IMR-90 (cell line): Measurements from ENCODE around the gene DSN1. TPM values are rescaled to one million over a fixed set of nuclear protein-coding genes. Genes with fewer than 3 reads are reported as not detected.

Source experiments
- ATAC-seq: fragments of 200-7000 bp; cut with Tn5 transposase; 2 replicates; pipeline ENCODE4 v1.9.1; 2020; ENCODE audit warnings: low read depth, mild to moderate bottlenecking, moderate library complexity
- BruUV-seq: library from RNA; stranded (reverse); fragments of 400-500 nt; replicated peaks from 2 replicates; lab custom pipeline; 2021; lab: Mats Ljungman, UMichigan
- CTCF ChIA-PET: fragments of 300-600 bp; formaldehyde crosslinking; extraction: SDS; loops from one replicate; lab custom pipeline; 2021; ENCODE audit warnings: antibody characterized with exemption; lab: Yijun Ruan, JAX
- POLR2A ChIA-PET: fragments of 300-600 bp; sonication (Branson Sonifier 250); formaldehyde crosslinking; loops from one replicate; lab custom pipeline; 2022; ENCODE audit warnings: antibody characterized with exemption; ENCODE audit not compliant: unreplicated experiment; lab: Charles Lee
- DNase-seq: peaks from one replicate; pipeline ENCODE4 v3.0.0; 2013
- H2AFZ ChIP-seq: replicated peaks from 2 replicates; pipeline ENCODE3; 2013; ENCODE audit warnings: low read length, mild to moderate bottlenecking; ENCODE audit not compliant: poor library complexity
- H2AK5ac ChIP-seq: 2 replicates; pipeline ENCODE4 v1.6.1; 2013; ENCODE audit warnings: low read depth, low read length, inconsistent platforms
- H2AK9ac ChIP-seq: replicated peaks from 2 replicates; pipeline ENCODE3; 2013; ENCODE audit warnings: mild to moderate bottlenecking, low read depth, low read length, moderate library complexity; ENCODE audit not compliant: poor library complexity
- H2BK120ac ChIP-seq: 2 replicates; pipeline ENCODE4 v1.6.1; 2013; ENCODE audit warnings: low read depth, low read length, inconsistent platforms
- H2BK15ac ChIP-seq: 3 replicates; pipeline ENCODE4 v1.6.1; 2013; ENCODE audit warnings: low read depth, low read length, inconsistent platforms
- H2BK20ac ChIP-seq: 2 replicates; pipeline ENCODE4 v1.6.1; 2013; ENCODE audit warnings: low read depth, mild to moderate bottlenecking, inconsistent platforms, low read length, moderate library complexity
- H2BK5ac ChIP-seq: 2 replicates; pipeline ENCODE4 v1.6.1; 2013; ENCODE audit warnings: mild to moderate bottlenecking, low read depth, low read length, inconsistent platforms; ENCODE audit not compliant: poor library complexity, severe bottlenecking
- H3K14ac ChIP-seq: replicated peaks from 2 replicates; pipeline ENCODE4 v1.6.1; 2013; ENCODE audit warnings: low read depth, low read length, inconsistent platforms
- H3K18ac ChIP-seq: 2 replicates; pipeline ENCODE4 v1.6.1; 2013; ENCODE audit warnings: low read depth, low read length, control low read depth
- H3K23ac ChIP-seq: 2 replicates; pipeline ENCODE4 v1.6.1; 2013; ENCODE audit warnings: low read depth, low read length, inconsistent platforms
- H3K27ac ChIP-seq: 2 replicates; pipeline ENCODE4 v1.5.1; 2013; ENCODE audit warnings: mild to moderate bottlenecking, control low read depth, low read length; ENCODE audit not compliant: insufficient read depth
- H3K27me3 ChIP-seq: 2 replicates; pipeline ENCODE4 v1.6.1; 2013; ENCODE audit warnings: low read length; ENCODE audit not compliant: control insufficient read depth, insufficient read depth
- H3K36me3 ChIP-seq: 2 replicates; pipeline ENCODE4 v1.6.1; 2013; ENCODE audit warnings: low read length, mixed read lengths; ENCODE audit not compliant: control insufficient read depth, insufficient read depth
- H3K4ac ChIP-seq: 2 replicates; pipeline ENCODE4 v1.6.1; 2013; ENCODE audit warnings: low read depth, low read length, inconsistent platforms
- H3K4me1 ChIP-seq: 2 replicates; pipeline ENCODE4 v1.6.1; 2013; ENCODE audit warnings: low read length, mixed read lengths; ENCODE audit not compliant: control insufficient read depth, insufficient read depth
- H3K4me2 ChIP-seq: 2 replicates; pipeline ENCODE4 v1.6.1; 2013; ENCODE audit warnings: low read depth, mild to moderate bottlenecking, control low read depth, low read length, moderate library complexity
- H3K4me3 ChIP-seq: 2 replicates; pipeline ENCODE4 v1.5.1; 2013; ENCODE audit warnings: low read depth, mild to moderate bottlenecking, control low read depth, low read length, moderate library complexity; ENCODE audit not compliant: insufficient read depth
- H3K56ac ChIP-seq: 2 replicates; pipeline ENCODE4 v1.6.1; 2013; ENCODE audit warnings: low read length, inconsistent platforms; ENCODE audit not compliant: insufficient read depth; ENCODE audit errors: extremely low read depth
- H3K79me1 ChIP-seq, 2 experiments: 2 replicates each; pipeline ENCODE4 v1.6.1; 2013; ENCODE audit warnings: low read length in 2 of 2, inconsistent platforms in 1 of 2, low read depth in 1 of 2
- H3K9ac ChIP-seq: 2 replicates; pipeline ENCODE4 v1.6.1; 2013; ENCODE audit warnings: low read depth, low read length, control low read depth
- H3K9me1 ChIP-seq: 2 replicates; pipeline ENCODE4 v1.6.1; 2013; ENCODE audit warnings: low read length, inconsistent platforms; ENCODE audit not compliant: insufficient read depth
- H3K9me3 ChIP-seq: 2 replicates; pipeline ENCODE4 v1.6.1; 2013; ENCODE audit warnings: low read length; ENCODE audit not compliant: control insufficient read depth, insufficient read depth
- H4K20me1 ChIP-seq: 2 replicates; pipeline ENCODE4 v1.6.1; 2013; ENCODE audit warnings: low read length, inconsistent platforms; ENCODE audit not compliant: insufficient read depth
- H4K5ac ChIP-seq: 2 replicates; pipeline ENCODE4 v1.6.1; 2013; ENCODE audit warnings: mild to moderate bottlenecking, low read depth, low read length, control low read depth
- H4K8ac ChIP-seq, 2 experiments: 2 replicates each; pipeline ENCODE4 v1.6.1; 2013; ENCODE audit warnings: low read depth in 2 of 2, low read length in 2 of 2, control low read depth in 1 of 2, inconsistent platforms in 1 of 2
- H4K91ac ChIP-seq: 2 replicates; pipeline ENCODE4 v1.6.1; 2013; ENCODE audit warnings: low read depth, low read length, inconsistent platforms; ENCODE audit not compliant: insufficient read depth
- BHLHE40 ChIP-seq: fragments of 150-350 bp; IDR thresholded peaks from 2 replicates; pipeline ENCODE4 v1.6.1; 2016; ENCODE audit warnings: mild to moderate bottlenecking, low read depth, low read length
- CEBPB ChIP-seq: IDR thresholded peaks from 2 replicates; pipeline ENCODE4 v1.6.1; 2012; ENCODE audit warnings: low read depth, low read length, improper control_type of control experiment
- CHD1 ChIP-seq: IDR thresholded peaks from 2 replicates; pipeline ENCODE4 v1.6.1; 2012; ENCODE audit warnings: low read depth, low read length, improper control_type of control experiment
- CTCF ChIP-seq: conservative IDR thresholded peaks from 2 replicates; pipeline ENCODE4 v1.5.1; 2012; ENCODE audit warnings: mild to moderate bottlenecking, low read depth, low read length, improper control_type of control experiment
- ELK1 ChIP-seq: fragments of 150-350 bp; IDR thresholded peaks from 2 replicates; pipeline ENCODE4 v1.6.1; 2016; ENCODE audit warnings: low read depth, mild to moderate bottlenecking, low read length, moderate library complexity, borderline replicate concordance
- FOS ChIP-seq: fragments of 150-350 bp; IDR thresholded peaks from 2 replicates; pipeline ENCODE4 v1.6.1; 2016; ENCODE audit warnings: low read depth, low read length
- MAFK ChIP-seq: IDR thresholded peaks from 2 replicates; pipeline ENCODE4 v1.6.1; 2012; ENCODE audit warnings: low read depth, low read length, improper control_type of control experiment
- MXI1 ChIP-seq: IDR thresholded peaks from 2 replicates; pipeline ENCODE4 v1.6.1; 2012; ENCODE audit warnings: low read depth, mild to moderate bottlenecking, low read length, moderate library complexity, borderline replicate concordance
- NFE2L2 ChIP-seq: fragments of 150-350 bp; IDR thresholded peaks from 2 replicates; pipeline ENCODE4 v1.6.1; 2016; ENCODE audit warnings: low read depth, mild to moderate bottlenecking, low read length
- POLR2A ChIP-seq: IDR thresholded peaks from 2 replicates; pipeline ENCODE4 v1.6.1; 2012; ENCODE audit warnings: mild to moderate bottlenecking, low read depth, low read length
- RAD21 ChIP-seq: IDR thresholded peaks from 2 replicates; pipeline ENCODE4 v1.6.1; 2012; ENCODE audit warnings: low read length, improper control_type of control experiment
- RCOR1 ChIP-seq: IDR thresholded peaks from 2 replicates; pipeline ENCODE4 v1.6.1; 2012; ENCODE audit warnings: mild to moderate bottlenecking, low read length, improper control_type of control experiment; ENCODE audit not compliant: insufficient replicate concordance
- RFX5 ChIP-seq: IDR thresholded peaks from 2 replicates; pipeline ENCODE4 v1.8.0; 2012; ENCODE audit warnings: low read depth, mild to moderate bottlenecking, low read length, moderate library complexity
- SMC3 ChIP-seq: fragments of 150-350 bp; IDR thresholded peaks from 2 replicates; pipeline ENCODE4 v1.6.1; 2016; ENCODE audit warnings: low read depth, mild to moderate bottlenecking, antibody characterized with exemption, low read length, moderate library complexity
- WGBS, 2 experiments: methylation state at CpG; one replicate each; pipeline versions ENCODE4 v1.1.5 to v1.1.7; 2013; ENCODE audit warnings: missing lambda C conversion rate in 2 of 2; ENCODE audit not compliant: insufficient read length in 1 of 2; ENCODE audit errors: extremely low coverage in 2 of 2; 5-methylcytosine and 5-hydroxymethylcytosine counted together
- dilution Hi-C: fragments of 300-500 bp; cut with HindIII; formaldehyde crosslinking; loops from one replicate; pipeline ENCODE4 v1.14.3; 2018; ENCODE audit warnings: low sequenced_read_pairs; ENCODE audit not compliant: unreplicated experiment
- in situ Hi-C: fragments of 300-500 bp; cut with MboI; formaldehyde crosslinking; loops from 3 replicates; pipeline ENCODE4 v1.14.3; 2019; ENCODE audit warnings: low sequenced_read_pairs, inconsistent platforms, mixed read lengths
- intact Hi-C: fragments of 100-400 bp; cut with micrococcal nuclease; formaldehyde crosslinking; loops from 2 replicates; pipeline ENCODE4 v1.10.0; 2022
- polyA plus RNA-seq, 3 experiments: library from polyadenylated mRNA; depleted of rRNA; stranded (reverse); fragments of >200 nt; gene quantifications; 2 replicates each; pipeline ENCODE4 v1.2.3, GENCODE V29; 2012; ENCODE audit warnings: low replicate concordance in 1 of 3
- total RNA-seq: library from RNA; depleted of rRNA; stranded (reverse); fragments of >200 nt; gene quantifications from 2 replicates; pipeline ENCODE4 v1.2.3, GENCODE V29; 2012
- TF ChIP-seq, protein P1 (sequence below): fragments of 150-350 bp; IDR thresholded peaks from 2 replicates; pipeline ENCODE4 v1.6.1; 2017; ENCODE audit warnings: mild to moderate bottlenecking, antibody characterized with exemption, low read length, low read depth

DSN1 gene
- total and polyA plus RNA-seq, 2 of the 4 experiments (the other 2 are of a cell fraction): 10.5 to 16.3 TPM

DNA sequence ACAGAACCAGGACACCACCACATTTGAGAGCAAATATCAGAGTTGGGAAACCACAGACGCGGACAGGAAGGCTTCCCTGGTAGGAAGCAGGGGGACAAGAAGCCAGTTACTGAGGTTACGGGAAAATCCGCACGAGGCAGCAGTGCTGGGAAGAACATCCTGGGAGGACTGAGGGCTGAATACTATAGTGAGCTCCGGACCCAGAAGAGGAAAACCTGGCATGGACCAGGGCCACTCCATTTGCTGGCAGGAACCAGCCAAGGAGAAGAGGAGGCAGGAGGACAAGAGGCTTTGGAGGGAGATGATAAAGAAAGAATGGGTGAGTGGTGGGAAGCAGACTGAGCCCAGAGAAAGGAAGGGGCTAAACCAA, 6.1 kb upstream of the DSN1 start:
- no TSS peak for BruUV-seq
- CTCF ChIA-PET: no interaction called here
- intact Hi-C loops: no loop called here

More for the DNA sequence above, 6.1 kb upstream of the DSN1 start:
- Histone ChIP-seq H3K27ac (no peak overlapping the region), H3K4ac (no peak overlapping the region), H2BK15ac (no peak overlapping the region), H4K8ac (no peak overlapping the region), H3K9ac (no peak overlapping the region), H3K23ac (no peak overlapping the region), H4K5ac (no peak overlapping the region), H3K36me3 (peaks cover 16% of the 10 kb centered on the region), H2AK5ac (no peak overlapping the region), H3K4me1 (peaks cover 3% of the 10 kb centered on the region), H2AFZ (no peak overlapping the region), H3K4me2 (no peak overlapping the region), H3K56ac (no peak overlapping the region), H2BK120ac (no peak overlapping the region), H4K20me1 (peaks cover 10% of the 10 kb centered on the region; the same call in 1 of the 2 replicates), H3K79me1 (peaks cover 18 to 30% of the 10 kb centered on the region in 2 experiments; a peak in 3 of 4 replicates), H4K91ac (no peak overlapping the region), H2BK20ac (no peak overlapping the region), H2AK9ac (no peak overlapping the region), H3K9me1 (peaks cover 8% of the 10 kb centered on the region; the same call in 1 of the 2 replicates), H3K4me3 (no peak overlapping the region), H3K9me3 (no peaks in the 10 kb centered on the region), H3K18ac (no peak overlapping the region), H3K14ac (no peak overlapping the region), H2BK5ac (no peak overlapping the region), H3K27me3 (no peaks in the 10 kb centered on the region)
- no peak for ATAC-seq
- POLR2A ChIA-PET: no interaction called here
- WGBS, 2 experiments: 81% methylated on average over 6 of the region's 6 CpGs; no CpG with 5 or more reads in 1 of the 2 experiments
- no peak for DNase-seq
- in situ Hi-C loops: no loop called here
- no peak for TF ChIP-seq NFE2L2
- TF ChIP-seq, protein P1, sequence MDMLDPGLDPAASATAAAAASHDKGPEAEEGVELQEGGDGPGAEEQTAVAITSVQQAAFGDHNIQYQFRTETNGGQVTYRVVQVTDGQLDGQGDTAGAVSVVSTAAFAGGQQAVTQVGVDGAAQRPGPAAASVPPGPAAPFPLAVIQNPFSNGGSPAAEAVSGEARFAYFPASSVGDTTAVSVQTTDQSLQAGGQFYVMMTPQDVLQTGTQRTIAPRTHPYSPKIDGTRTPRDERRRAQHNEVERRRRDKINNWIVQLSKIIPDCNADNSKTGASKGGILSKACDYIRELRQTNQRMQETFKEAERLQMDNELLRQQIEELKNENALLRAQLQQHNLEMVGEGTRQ: no peak
- no peak for TF ChIP-seq FOS
- TF ChIP-seq RFX5: no peak
- no peak for TF ChIP-seq RAD21
- no peak for TF ChIP-seq MXI1
- no peak for TF ChIP-seq SMC3
- no peak for TF ChIP-seq RCOR1
- no peak for TF ChIP-seq CHD1
- TF ChIP-seq CEBPB: no peak
- no peak for TF ChIP-seq MAFK
- no peak for TF ChIP-seq ELK1
- TF ChIP-seq CTCF: no peak
- TF ChIP-seq BHLHE40: no peak
- TF ChIP-seq POLR2A: no peak
- dilution Hi-C loops: no loop called here
